K562 (cell line): ENCODE data around the gene WDR46. TPM values are rescaled to one million over a fixed set of nuclear protein-coding genes. Genes with fewer than 3 reads are reported as not detected.

ENCODE experiments used
- ATAC-seq: fragments of 200-7000 bp; cut with Tn5 transposase; 3 replicates; pipeline ENCODE4 v1.9.1; 2020; ENCODE audit warnings: moderate library complexity
- BruUV-seq: library from RNA; stranded (reverse); fragments of 400-500 nt; replicated peaks from 2 replicates; lab custom pipeline; 2021; lab: Mats Ljungman, UMichigan
- CTCF ChIA-PET: fragments of 300-600 bp; formaldehyde crosslinking; extraction: SDS; loops from one replicate; lab custom pipeline; 2021; ENCODE audit warnings: low intra/inter-chr PET ratio; lab: Yijun Ruan, JAX
- POLR2A ChIA-PET: fragments of 300-600, 350-650 bp; sonication (Branson Sonifier 250); formaldehyde crosslinking; extraction: SDS; loops from one replicate; lab custom pipeline; 2021; ENCODE audit warnings: antibody characterized with exemption, inconsistent platforms; lab: Yijun Ruan, JAX
- DNase-seq, 4 experiments: peaks; one replicate each; pipeline versions ENCODE4 v3.0.0 to v3.0.0-alpha.2; 2011 to 2018; ENCODE audit warnings: low spot score in 3 of 4, mixed read lengths in 3 of 4; ENCODE audit errors: extremely low read depth in 1 of 4
- FAIRE-seq: peaks from 2 replicates; lab custom pipeline; 2011; peaks lifted over from hg19 to GRCh38; lab: Jason Lieb, UNC
- H2AFZ ChIP-seq: 2 replicates; pipeline ENCODE4 v1.6.0; 2011; ENCODE audit warnings: low read depth, low read length, control low read depth, inconsistent platforms
- H3K27ac ChIP-seq: fragments of 200-600 bp; 3 replicates; pipeline ENCODE4 v1.8.0; 2011; ENCODE audit warnings: low read depth, mild to moderate bottlenecking, control low read depth, inconsistent platforms, low read length, moderate library complexity, mixed read lengths; ENCODE audit errors: extremely low read depth
- H3K27me3 ChIP-seq, 2 experiments: fragments of 300-600 bp in 1 of 2; 2 replicates in 1 of 2; 3 replicates in 1 of 2; pipeline versions ENCODE4 v1.6.0 to v1.8.0; 2011; ENCODE audit warnings: inconsistent platforms in 2 of 2, low read length in 2 of 2, mild to moderate bottlenecking in 1 of 2, mixed read lengths in 1 of 2, moderate library complexity in 1 of 2; ENCODE audit not compliant: control insufficient read depth in 2 of 2, insufficient read depth in 2 of 2
- H3K36me3 ChIP-seq: fragments of 300-600 bp; 3 replicates; pipeline ENCODE4 v1.8.0; 2011; ENCODE audit warnings: mild to moderate bottlenecking, low read length, inconsistent platforms; ENCODE audit not compliant: control insufficient read depth, insufficient read depth
- H3K4me1 ChIP-seq, 2 experiments: fragments of 200-600 bp in 1 of 2; replicated peaks in 1 of 2; 2 replicates in 1 of 2; 3 replicates in 1 of 2; pipeline versions ENCODE4 v1.5.1 to v1.8.0; 2011; ENCODE audit warnings: inconsistent platforms in 2 of 2, low read length in 2 of 2, mild to moderate bottlenecking in 1 of 2, mixed read lengths in 1 of 2, moderate library complexity in 1 of 2; ENCODE audit not compliant: control insufficient read depth in 2 of 2, insufficient read depth in 2 of 2
- H3K4me2 ChIP-seq: 2 replicates; pipeline ENCODE4 v1.6.1; 2011; ENCODE audit warnings: low read length, control low read depth, inconsistent platforms, mixed read lengths; ENCODE audit not compliant: insufficient read depth
- H3K4me3 ChIP-seq: fragments of 200-600 bp; sonication (generic), shearing (Covaris generic); 2 replicates; pipeline ENCODE4 v1.5.1; 2016; ENCODE audit warnings: control low read depth, inconsistent platforms
- H3K79me2 ChIP-seq: fragments of 200-600 bp; 3 replicates; pipeline ENCODE4 v1.8.0; 2011; ENCODE audit warnings: low read length, inconsistent platforms; ENCODE audit not compliant: control insufficient read depth, insufficient read depth
- H3K9ac ChIP-seq, 2 experiments: 2 replicates each; pipeline versions ENCODE4 v1.6.0 to v1.6.1; 2011; ENCODE audit warnings: low read depth in 2 of 2, low read length in 2 of 2, control low read depth in 1 of 2, inconsistent platforms in 1 of 2, mild to moderate bottlenecking in 1 of 2, mixed read lengths in 1 of 2; ENCODE audit not compliant: insufficient read depth in 1 of 2
- H3K9me1 ChIP-seq: one replicate; pipeline ENCODE4 v1.6.0; 2011; ENCODE audit warnings: inconsistent platforms, mild to moderate bottlenecking, low read length, moderate library complexity; ENCODE audit not compliant: control insufficient read depth, insufficient read depth
- H3K9me3 ChIP-seq: replicated peaks from 2 replicates; pipeline ENCODE4 v1.5.1; 2011; ENCODE audit warnings: low read depth, low read length, inconsistent platforms; ENCODE audit not compliant: control insufficient read depth, insufficient read depth
- H4K20me1 ChIP-seq: replicated peaks from 2 replicates; pipeline ENCODE4 v1.6.1; 2011; ENCODE audit warnings: low read length, inconsistent platforms, mixed read lengths; ENCODE audit not compliant: control insufficient read depth, insufficient read depth
- CBFB ChIP-seq: sonication (generic); formaldehyde crosslinking; IDR thresholded peaks from 2 replicates; pipeline ENCODE4 v1.4.0; 2020; ENCODE audit warnings: mild to moderate bottlenecking, missing genetic modification reagents
- NR2C1 ChIP-seq, 2 experiments: fragments of 450-650 bp; IDR thresholded peaks; 2 replicates each; pipeline ENCODE4 v1.6.1; 2017; ENCODE audit warnings: mild to moderate bottlenecking in 2 of 2, antibody characterized with exemption in 1 of 2, inconsistent platforms in 1 of 2, missing compliant biosample characterization in 1 of 2, missing genetic modification characterization in 1 of 2
- NR2C2 ChIP-seq, 2 experiments: fragments of 200-800 bp in 1 of 2; sonication (Bioruptor generic) in 1 of 2; sonication (generic) in 1 of 2; formaldehyde crosslinking in 1 of 2; IDR thresholded peaks; 2 replicates each; pipeline versions ENCODE4 v1.6.1 to v1.8.0; 2016 to 2022; ENCODE audit warnings: mild to moderate bottlenecking in 1 of 2, missing compliant biosample characterization in 1 of 2, missing genetic modification characterization in 1 of 2, missing genetic modification reagents in 1 of 2
- POLR2G ChIP-seq: fragments of 200-400 bp; formaldehyde crosslinking; IDR thresholded peaks from 2 replicates; pipeline ENCODE4 v1.6.1; 2017; ENCODE audit warnings: low read depth, mild to moderate bottlenecking, antibody characterized with exemption, low read length, moderate library complexity
- STAT5B ChIP-seq: fragments of 250-450 bp; sonication (Bioruptor Pico); IDR thresholded peaks from 2 replicates; pipeline ENCODE4 v1.8.0; 2021; ENCODE audit warnings: mild to moderate bottlenecking, inconsistent platforms
- SUPT5H ChIP-seq: fragments of 450-650 bp; IDR thresholded peaks from 2 replicates; pipeline ENCODE4 v1.6.1; 2016
- ZNF398 ChIP-seq: fragments of 250-450 bp; sonication (Bioruptor Pico); IDR thresholded peaks from 2 replicates; pipeline ENCODE4 v1.8.0; 2021; ENCODE audit warnings: moderate library complexity, mild to moderate bottlenecking, inconsistent platforms
- WGBS: fragments of 100-300 bp; shearing (Covaris generic); methylation state at CpG from one replicate; pipeline ENCODE4 v1.1.6; 2016; ENCODE audit warnings: low coverage, mixed read lengths; ENCODE audit not compliant: insufficient coverage; ENCODE audit errors: missing lambda C conversion rate; 5-methylcytosine and 5-hydroxymethylcytosine counted together
- in situ Hi-C: fragments of 300-500 bp; cut with MboI; formaldehyde crosslinking; loops from 4 replicates; pipeline ENCODE4 v1.15.0; 2018; ENCODE audit warnings: inconsistent platforms, mixed read lengths
- intact Hi-C: fragments of 100-400 bp; cut with micrococcal nuclease; formaldehyde crosslinking; loops from 2 replicates; pipeline ENCODE4 v1.14.2; 2022
- polyA plus RNA-seq, 8 experiments: library from polyadenylated mRNA; depleted of rRNA in 4 of 8; stranded (reverse) in 5 of 8; unstranded in 3 of 8; fragments of >200 nt; fragmentation: Nextera tagmentation in 2 of 8; fragmentation: Illumina TruSeq in 1 of 8; extraction: Ambion mirVana in 2 of 8; extraction: Trizol in 1 of 8; gene quantifications; 2 replicates each; pipeline versions ENCODE4 v1.2.1 to v1.2.3, GENCODE V29; 2011 to 2014; ENCODE audit warnings: inconsistent platforms in 1 of 8, missing spikeins in 1 of 8
- total RNA-seq, 7 experiments: library from RNA; depleted of rRNA in 6 of 7; stranded (reverse); fragments of >200 nt in 6 of 7; fragmentation: Illumina TruSeq in 2 of 7; extraction: Trizol in 2 of 7; gene quantifications; 2 replicates each; pipeline versions ENCODE4 v1.2.1 to v1.2.3, GENCODE V29; 2011 to 2021; ENCODE audit warnings: low replicate concordance in 1 of 7

WDR46 gene
- total and polyA plus RNA-seq, 9 of the 15 experiments (the other 6 are each of a cell fraction or from before 2014, with no cell fraction given), result 8.9 to 146 (median 93.1) TPM

GRCh38 chr6:33296797-33297405 lies 7.9 kb upstream of the WDR46 start (continued):
- TF ChIP-seq ZNF398 (CRISPR knock-in tag) (no peak), CBFB (CRISPR knock-in tag) (no peak), POLR2G (peak; percentile 52)

- Histone ChIP-seq H3K9me3 (no peaks in the 10 kb centered on the region), H3K9me1 (peaks cover 6% of the 10 kb centered on the region), H3K4me2 (no peak overlapping the region), H3K27me3 (no peaks in the 10 kb centered on the region), H3K4me3 (no peak overlapping the region), H3K4me1 (peaks cover 12 to 44% of the 10 kb centered on the region in 2 experiments), H3K79me2 (peaks cover 41% of the 10 kb centered on the region), H3K27ac (no peak overlapping the region), H3K9ac (peak overlapping the region in 1 of 2 experiments; percentile 35; a peak in 1 of 4 replicates), H2AFZ (no peak overlapping the region), H4K20me1 (0 out of 2 replicates have a peak, but pooled peaks cover 3% of the 10 kb centered on the region), H3K36me3 (peaks cover 61% of the 10 kb centered on the region)
- intact Hi-C loops, result loop anchor here (5.0 kb wide), 3 partner anchors 97 to 132 kb away; partner anchors contain the start of genes KIFC1 and PHF1
- ChIA-PET POLR2A (interaction anchor here (0.5 to 1.3 kb wide), 5 partner anchors 12 to 98 kb away, joined by 3 to 4 read pairs (median 3); partner anchors contain the start of genes B3GALT4, RPS18 and VPS52), CTCF (no interaction called here)
- WGBS, result 82% methylated on average over 15 of the region's 15 CpGs
- BruUV-seq, result no TSS peak
- DNase-seq, result no peak
- in situ Hi-C loops, result no loop called here
- no peak for FAIRE-seq
- ATAC-seq, result no peak
- TF ChIP-seq NR2C1 (IDR thresholded peaks at IDR 0.05) (peak; percentile 96), NR2C1 (tag; IDR thresholded peaks at IDR 0.05) (peak; percentile 92), SUPT5H (0 out of 2 replicates have a peak, but pooled peaks have one; percentile 27), STAT5B (CRISPR knock-in tag) (no peak), NR2C2 (CRISPR knock-in tag; IDR thresholded peaks at IDR 0.05) (peak; percentile 92), NR2C2 (tag; IDR thresholded peaks at IDR 0.05) (peak; percentile 90)
Measured at GRCh38 chr6:33295621-33296369, 6.8 kb upstream of the WDR46 start.
